ENCODE measurements around the gene KIF5C.

GRCh38 chr2:149041482-149041881 lies 166.5 kb downstream of the KIF5C start:
- TF ChIP-seq CTCF (IDR thresholded peaks at IDR 0.05; ENCODE audit: low read length) (no peak), EZH2 (IDR thresholded peaks at IDR 0.05; ENCODE audit: borderline replicate concordance, low read length) (no peak)

All from OCI-LY1 (cell line).